ENCODE data around the gene SMLR1. TPM values are rescaled to one million over a fixed set of nuclear protein-coding genes. Genes with fewer than 3 reads are reported as not detected.

SMLR1 gene
- total and polyA plus RNA-seq, 8 donors, result 0.05 to 0.15 (median 0.12) TPM; not detected in 3

DNA sequence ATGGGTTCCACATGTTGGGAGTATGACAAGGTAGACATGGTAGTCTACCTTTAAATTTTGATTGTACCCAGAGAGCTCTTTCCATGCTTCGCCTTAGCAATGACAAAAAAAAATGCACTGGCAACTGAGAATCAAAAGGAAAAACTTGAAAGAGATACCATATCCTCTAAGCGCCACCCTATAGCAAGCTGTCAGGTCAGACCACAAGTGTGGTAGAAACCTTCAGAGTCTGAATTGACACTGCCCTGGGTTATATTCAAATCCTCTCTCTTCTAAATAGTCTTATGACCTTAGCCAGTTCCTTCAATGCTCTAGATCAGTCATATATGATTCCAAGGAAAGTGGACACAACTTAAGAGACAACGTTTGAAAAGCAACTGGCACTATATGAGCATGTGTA, 45.6 kb upstream of the SMLR1 start:
- Histone ChIP-seq H3K9me3 (no peaks in the 10 kb centered on the region), H3K36me3 (no peaks in the 10 kb centered on the region), H3K27me3 (no peaks in the 10 kb centered on the region), H3K27ac (no peak overlapping the region), H3K4me3 (no peak overlapping the region), H3K4me1 (no peaks in the 10 kb centered on the region)
- 70 to 73% methylated on average over 3 of the region's 3 CpGs for WGBS, 2 donors
- ATAC-seq (no peak), DNase-seq (no peak), FAIRE-seq (no peak)
- intact Hi-C loops (cut with DNase I), result no loop called here
- TF ChIP-seq, protein P1, sequence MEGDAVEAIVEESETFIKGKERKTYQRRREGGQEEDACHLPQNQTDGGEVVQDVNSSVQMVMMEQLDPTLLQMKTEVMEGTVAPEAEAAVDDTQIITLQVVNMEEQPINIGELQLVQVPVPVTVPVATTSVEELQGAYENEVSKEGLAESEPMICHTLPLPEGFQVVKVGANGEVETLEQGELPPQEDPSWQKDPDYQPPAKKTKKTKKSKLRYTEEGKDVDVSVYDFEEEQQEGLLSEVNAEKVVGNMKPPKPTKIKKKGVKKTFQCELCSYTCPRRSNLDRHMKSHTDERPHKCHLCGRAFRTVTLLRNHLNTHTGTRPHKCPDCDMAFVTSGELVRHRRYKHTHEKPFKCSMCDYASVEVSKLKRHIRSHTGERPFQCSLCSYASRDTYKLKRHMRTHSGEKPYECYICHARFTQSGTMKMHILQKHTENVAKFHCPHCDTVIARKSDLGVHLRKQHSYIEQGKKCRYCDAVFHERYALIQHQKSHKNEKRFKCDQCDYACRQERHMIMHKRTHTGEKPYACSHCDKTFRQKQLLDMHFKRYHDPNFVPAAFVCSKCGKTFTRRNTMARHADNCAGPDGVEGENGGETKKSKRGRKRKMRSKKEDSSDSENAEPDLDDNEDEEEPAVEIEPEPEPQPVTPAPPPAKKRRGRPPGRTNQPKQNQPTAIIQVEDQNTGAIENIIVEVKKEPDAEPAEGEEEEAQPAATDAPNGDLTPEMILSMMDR (IDR thresholded peaks at IDR 0.05), result no peak

DNA sequence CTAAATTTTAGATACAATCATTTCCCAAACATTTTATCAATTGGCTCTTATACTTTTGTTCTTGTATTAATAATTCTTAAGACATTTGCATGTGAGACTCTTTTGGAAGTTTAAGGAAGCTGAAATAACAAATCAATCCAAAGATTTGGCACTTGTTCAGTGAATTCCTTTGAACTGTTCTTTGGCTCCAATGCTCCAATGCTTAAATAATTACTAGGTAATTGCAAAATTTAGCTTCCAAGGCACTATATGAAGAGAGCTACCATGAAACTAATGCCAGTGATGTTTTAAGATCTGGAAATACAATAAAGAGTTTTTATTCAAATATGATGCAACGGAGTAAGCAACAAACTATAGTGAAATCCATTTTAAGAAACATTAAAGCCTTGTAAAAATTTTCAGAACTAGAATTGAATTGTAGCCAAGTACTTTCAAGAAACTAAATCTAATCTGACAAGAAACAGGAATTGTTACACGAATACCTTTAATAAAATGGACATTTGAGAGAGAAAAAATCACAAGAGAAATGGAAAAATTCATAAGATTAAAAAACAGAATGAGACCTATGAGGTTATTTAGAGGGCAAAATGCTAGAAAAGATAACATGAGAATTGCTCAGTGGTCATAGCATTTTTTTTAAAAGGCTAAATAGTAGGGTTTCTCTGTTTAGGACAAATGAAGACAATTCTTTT, 43.6 kb upstream of the SMLR1 start:
- Histone ChIP-seq H3K4me3 (no peak overlapping the region), H3K27me3 (no peaks in the 10 kb centered on the region), H3K9me3 (no peaks in the 10 kb centered on the region), H3K27ac (no peak overlapping the region), H3K4me1 (no peaks in the 10 kb centered on the region), H3K36me3 (no peaks in the 10 kb centered on the region)
- WGBS, 2 donors, result 50 to 65% methylated on average over 2 of the region's 2 CpGs
- no peak for ATAC-seq
- FAIRE-seq, result no peak
- intact Hi-C loops (cut with DNase I), result no loop called here
- DNase-seq, result no peak
- TF ChIP-seq, protein P1 (IDR thresholded peaks at IDR 0.05), result no peak

DNA sequence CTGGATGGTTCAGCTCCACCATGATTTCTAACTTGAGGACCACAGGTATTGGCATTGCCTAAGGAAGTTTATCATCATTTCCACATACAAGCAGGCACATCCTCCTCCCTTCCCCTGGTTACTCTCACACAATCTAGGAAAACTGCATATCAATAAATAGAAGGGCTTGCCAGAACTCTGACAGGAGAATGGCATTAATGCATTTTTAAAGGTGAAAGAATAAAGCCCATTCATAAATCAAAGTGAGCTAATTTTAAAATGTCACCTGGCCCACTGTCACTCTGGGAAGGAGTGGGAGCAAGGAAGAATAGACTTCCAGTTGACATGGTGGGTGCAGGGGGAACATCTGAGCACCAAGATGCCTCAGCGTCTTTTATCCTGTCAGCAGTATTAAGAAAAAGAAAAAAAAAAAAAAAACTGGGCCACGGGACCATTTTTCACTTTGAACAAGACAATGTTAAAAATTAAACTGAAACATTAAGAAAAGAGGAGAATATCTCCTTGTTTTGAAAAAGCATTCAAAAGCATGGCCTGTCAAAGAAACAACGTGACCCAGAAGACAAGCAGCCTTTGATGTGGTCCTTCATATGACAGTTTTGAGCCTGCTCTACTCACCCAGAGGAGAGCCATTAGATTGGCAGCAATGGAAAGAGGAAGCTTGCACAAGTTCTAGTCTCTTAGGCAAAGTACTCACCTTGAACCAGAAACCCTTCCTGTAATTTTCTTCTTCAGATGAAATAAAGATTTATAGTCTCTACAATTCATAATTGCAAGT, 39.3 kb upstream of the SMLR1 start:
- no peak for DNase-seq
- H3K27me3 ChIP-seq, result no peaks in the 10 kb centered on the region
- WGBS, 2 donors, result 45 to 50% methylated on average over 3 of the region's 3 CpGs
- no peak overlapping the region for H3K4me3 ChIP-seq
- TF ChIP-seq, protein P1 (IDR thresholded peaks at IDR 0.05), result no peak
- intact Hi-C loops (cut with DNase I), result no loop called here
- FAIRE-seq, result no peak
- H3K4me1 ChIP-seq, result no peaks in the 10 kb centered on the region
- no peaks in the 10 kb centered on the region for H3K9me3 ChIP-seq
- no peaks in the 10 kb centered on the region for H3K36me3 ChIP-seq
- ATAC-seq, result no peak
- H3K27ac ChIP-seq, result no peak overlapping the region

DNA sequence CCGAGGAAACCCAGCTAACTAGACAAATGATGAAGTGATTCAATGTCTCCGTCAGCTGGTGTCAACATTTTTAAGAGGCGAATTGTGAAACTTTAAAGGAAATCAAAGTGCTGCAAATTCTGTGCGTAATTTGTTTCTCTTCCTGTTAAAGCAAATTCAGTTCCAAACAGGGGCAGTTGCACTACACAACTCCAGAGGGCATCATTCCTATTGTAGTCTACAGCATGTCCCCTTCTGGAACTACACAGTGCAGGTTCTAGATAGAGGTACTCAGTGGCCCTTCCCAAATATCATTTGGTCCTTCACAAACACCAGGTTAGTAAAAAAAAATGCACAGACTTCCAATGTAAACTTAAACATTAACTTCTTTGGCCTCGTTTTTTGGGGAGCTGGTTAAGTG, 38.3 kb upstream of the SMLR1 start:
- ATAC-seq (no peak), DNase-seq (no peak), FAIRE-seq (no peak)
- no peaks in the 10 kb centered on the region for H3K27me3 ChIP-seq
- H3K27ac ChIP-seq, result no peak overlapping the region
- intact Hi-C loops (cut with DNase I), result no loop called here
- H3K36me3 ChIP-seq, result no peaks in the 10 kb centered on the region
- H3K9me3 ChIP-seq, result no peaks in the 10 kb centered on the region
- H3K4me3 ChIP-seq, result no peak overlapping the region
- TF ChIP-seq, protein P1 (IDR thresholded peaks at IDR 0.05), result no peak
- 43 to 47% methylated on average over 5 of the region's 5 CpGs for WGBS, 2 donors
- no peaks in the 10 kb centered on the region for H3K4me1 ChIP-seq
